ENCODE results near the gene CYB5RL. TPM values are rescaled to one million over a fixed set of nuclear protein-coding genes. Genes with fewer than 3 reads are reported as not detected.
"Not testable (repeated sequence)": the region's sequence is repeated elsewhere in the genome, so short reads cannot be mapped to it uniquely, and the experiment has no call there.

Gene CYB5RL
- total and polyA plus RNA-seq, 4 donors = 3.1 to 7.9 (median 3.7) TPM

DNA sequence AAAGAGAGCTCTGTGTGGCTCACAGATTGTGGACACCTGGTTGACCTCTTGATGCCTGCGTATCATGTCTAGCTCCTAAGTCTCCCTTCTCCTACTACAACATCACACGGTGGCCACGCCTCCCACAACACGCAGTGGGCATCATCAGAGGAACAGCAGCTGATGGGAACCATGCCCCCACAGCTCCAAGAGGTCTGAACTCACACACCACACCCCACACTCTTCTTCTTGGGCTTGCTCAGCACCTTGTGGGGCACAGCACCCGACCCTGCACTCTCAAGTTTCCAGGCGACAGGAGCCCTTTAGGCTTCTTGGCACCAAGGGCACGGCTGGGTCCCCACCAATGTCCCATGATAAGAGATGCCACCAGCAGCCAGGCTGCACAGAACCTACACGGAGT, 28.2 kb downstream of the CYB5RL start:
- intact Hi-C loops (cut with DNase I) = no loop called here
- Histone ChIP-seq H3K4me3 (ENCODE audit: low read length in 2 of 2) (no peak overlapping the region), H3K36me3 (ENCODE audit: control insufficient read depth in 1 of 2, insufficient read depth in 2 of 2, low read length in 1 of 2) (peaks cover 0 to 5% of the 10 kb centered on the region in 2 donors), H3K27me3 (ENCODE audit: control insufficient read depth in 1 of 2, insufficient read depth in 2 of 2, low read length in 1 of 2) (no peaks in the 10 kb centered on the region), H3K4me1 (ENCODE audit: control insufficient read depth in 1 of 2, insufficient read depth in 2 of 2, low read length in 2 of 2) (no peaks in the 10 kb centered on the region), H3K27ac (ENCODE audit: low read depth in 1 of 2, low read length in 2 of 2) (no peak overlapping the region), H3K9me3 (ENCODE audit: control insufficient read depth, low read length) (no peaks in the 10 kb centered on the region)
- 88 to 89% methylated on average over 8 of the region's 8 CpGs for WGBS, 2 donors
- no peak for DNase-seq
- no peak for ATAC-seq (ENCODE audit: low FRiP score)

DNA sequence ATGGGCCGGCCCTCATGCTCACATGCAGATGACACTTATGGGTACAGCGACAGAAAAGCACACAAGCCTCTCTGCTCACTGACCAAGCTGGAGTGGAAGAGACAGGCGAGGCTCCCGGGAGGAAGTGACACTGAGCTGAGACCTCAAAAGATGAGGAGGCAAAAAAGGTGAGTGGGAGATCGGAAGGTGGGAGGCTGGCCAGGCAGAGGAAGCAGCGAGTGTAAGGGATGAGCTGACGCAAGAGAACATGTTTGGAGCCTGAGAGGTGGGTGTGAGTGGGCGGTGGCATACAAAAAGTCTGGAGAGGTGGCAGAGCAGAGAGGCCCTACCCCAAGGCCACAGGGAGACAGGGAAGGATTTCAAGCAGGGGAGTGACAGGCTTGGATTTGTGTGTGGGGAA, 28.8 kb downstream of the CYB5RL start:
- Histone ChIP-seq H3K9me3 (ENCODE audit: control insufficient read depth, low read length) (no peaks in the 10 kb centered on the region), H3K27me3 (ENCODE audit: control insufficient read depth in 1 of 2, insufficient read depth in 2 of 2, low read length in 1 of 2) (no peaks in the 10 kb centered on the region), H3K36me3 (ENCODE audit: control insufficient read depth in 1 of 2, insufficient read depth in 2 of 2, low read length in 1 of 2) (peaks cover 0 to 5% of the 10 kb centered on the region in 2 donors), H3K4me1 (ENCODE audit: control insufficient read depth in 1 of 2, insufficient read depth in 2 of 2, low read length in 2 of 2) (no peaks in the 10 kb centered on the region), H3K4me3 (ENCODE audit: low read length in 2 of 2) (no peak overlapping the region), H3K27ac (ENCODE audit: low read depth in 1 of 2, low read length in 2 of 2) (no peak overlapping the region)
- intact Hi-C loops (cut with DNase I) = no loop called here
- DNase-seq (no peak), ATAC-seq (ENCODE audit: low FRiP score) (no peak)
- WGBS, 2 donors = 85 to 87% methylated on average over 8 of the region's 8 CpGs

DNA sequence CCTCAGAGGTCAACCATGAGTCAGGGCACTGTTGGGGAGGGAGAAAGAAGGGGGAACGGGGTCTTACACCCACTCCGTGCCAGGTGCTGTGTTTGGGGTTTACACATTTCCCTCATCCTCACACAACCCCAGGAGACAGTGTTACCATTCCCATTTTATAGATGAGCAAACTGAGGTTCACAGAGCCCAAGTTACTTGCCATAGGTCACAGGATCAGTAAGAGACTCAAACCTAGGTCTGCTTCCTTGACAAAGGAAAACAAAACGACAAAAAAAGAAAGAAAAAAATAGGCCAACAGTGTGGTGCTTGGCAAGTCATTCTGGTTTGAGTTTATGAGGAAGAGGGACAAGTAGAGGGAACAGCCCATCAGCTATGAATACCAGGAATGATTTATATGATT, 30.8 kb downstream of the CYB5RL start:
- no peak for DNase-seq
- Histone ChIP-seq H3K27ac (ENCODE audit: low read depth in 1 of 2, low read length in 2 of 2) (no peak overlapping the region), H3K27me3 (ENCODE audit: control insufficient read depth in 1 of 2, insufficient read depth in 2 of 2, low read length in 1 of 2) (no peaks in the 10 kb centered on the region), H3K4me1 (ENCODE audit: control insufficient read depth in 1 of 2, insufficient read depth in 2 of 2, low read length in 2 of 2) (no peaks in the 10 kb centered on the region), H3K9me3 (ENCODE audit: control insufficient read depth, low read length) (no peaks in the 10 kb centered on the region), H3K4me3 (ENCODE audit: low read length in 2 of 2) (no peak overlapping the region), H3K36me3 (ENCODE audit: control insufficient read depth in 1 of 2, insufficient read depth in 2 of 2, low read length in 1 of 2) (peaks cover 0 to 1% of the 10 kb centered on the region in 2 donors)
- intact Hi-C loops (cut with DNase I) = no loop called here
- ATAC-seq (ENCODE audit: low FRiP score) = no peak
- 64 to 65% methylated on average over 3 of the region's 3 CpGs for WGBS, 2 donors

DNA sequence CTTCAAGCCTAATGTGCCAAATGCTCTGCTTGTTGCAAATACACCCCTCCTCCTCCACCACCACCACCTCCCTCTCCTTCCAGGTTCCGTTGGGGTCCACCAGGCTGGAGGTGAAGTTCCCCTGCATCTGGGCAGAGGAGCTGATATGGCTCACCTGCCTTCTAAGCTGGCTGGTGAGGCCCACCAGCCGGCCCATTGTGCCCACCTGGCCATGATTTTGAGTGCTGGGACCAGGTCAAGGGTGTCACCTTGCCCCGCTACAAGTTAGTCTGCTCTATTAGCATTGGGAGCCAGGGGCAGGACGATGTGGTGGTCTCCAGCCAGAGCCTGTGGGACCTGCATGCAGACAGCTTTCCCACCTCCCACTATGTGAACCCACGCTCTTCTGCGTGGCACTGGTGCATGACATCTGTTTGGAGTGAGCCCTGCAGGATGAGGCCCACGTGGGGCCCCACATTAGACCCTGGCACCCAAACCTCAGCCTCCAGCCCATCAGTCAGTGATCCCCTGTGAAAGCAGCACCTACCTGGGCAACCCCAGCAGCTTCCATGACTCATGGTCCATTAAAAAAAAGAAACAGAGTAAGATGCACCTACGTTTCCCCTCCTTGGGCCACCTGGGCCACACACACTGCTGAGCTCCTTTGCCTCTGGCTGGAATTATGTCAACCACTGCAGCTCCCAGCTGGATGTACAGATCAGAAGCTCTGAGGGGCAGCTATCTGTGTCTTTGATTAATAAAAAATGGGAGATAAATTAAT, 31.4 kb downstream of the CYB5RL start:
- H3K36me3 ChIP-seq (ENCODE audit: control insufficient read depth in 1 of 2, insufficient read depth in 2 of 2, low read length in 1 of 2) = no peaks in the 10 kb centered on the region
- ATAC-seq (ENCODE audit: low FRiP score) (no peak), DNase-seq (no peak)
- no peaks in the 10 kb centered on the region for H3K9me3 ChIP-seq (ENCODE audit: control insufficient read depth, low read length)
- H3K27ac ChIP-seq (ENCODE audit: low read depth in 1 of 2, low read length in 2 of 2) = no peak overlapping the region
- intact Hi-C loops (cut with DNase I) = no loop called here
- 79 to 90% methylated on average over 7 to 8 of the region's 8 CpGs for WGBS, 2 donors
- H3K4me3 ChIP-seq (ENCODE audit: low read length in 2 of 2) = no peak overlapping the region
- H3K4me1 ChIP-seq (ENCODE audit: control insufficient read depth in 1 of 2, insufficient read depth in 2 of 2, low read length in 2 of 2) = no peaks in the 10 kb centered on the region
- H3K27me3 ChIP-seq (ENCODE audit: control insufficient read depth in 1 of 2, insufficient read depth in 2 of 2, low read length in 1 of 2) = no peaks in the 10 kb centered on the region

DNA sequence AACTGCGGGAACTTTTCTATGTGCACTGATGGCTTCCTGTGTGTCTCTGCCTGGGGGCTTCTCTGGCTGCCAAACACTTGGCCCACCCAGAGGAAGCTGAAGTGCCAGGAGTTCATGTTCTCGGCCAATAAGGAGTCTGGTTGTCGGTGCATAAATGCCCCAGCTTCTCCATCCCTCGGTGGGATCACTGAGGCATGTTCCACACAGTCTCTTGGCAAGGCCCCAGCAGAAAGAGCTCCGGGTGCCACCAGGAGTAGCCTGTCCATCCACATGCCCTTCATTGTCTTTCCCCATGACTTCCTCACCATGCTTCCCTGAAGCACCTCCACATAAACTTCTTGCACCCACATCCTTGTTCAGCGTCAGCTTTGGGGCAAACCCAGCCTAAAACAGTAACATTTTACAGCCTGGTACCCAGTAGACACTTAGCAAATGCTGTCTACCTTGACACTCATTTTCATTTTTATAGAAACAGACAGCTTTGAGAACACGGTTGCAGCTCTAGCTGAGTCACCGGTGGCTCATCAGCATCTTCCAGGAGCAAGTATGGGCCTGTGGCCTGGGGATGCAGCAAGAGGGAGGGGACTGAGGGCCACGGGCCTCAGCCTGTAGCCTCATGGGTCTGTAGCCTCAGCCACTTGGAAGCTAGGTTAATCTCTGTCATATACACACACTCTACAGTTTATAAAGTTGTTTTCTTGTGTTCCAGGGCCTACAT, 32.2 kb downstream of the CYB5RL start:
- 85 to 90% methylated on average over 9 of the region's 9 CpGs for WGBS, 2 donors
- Histone ChIP-seq H3K36me3 (ENCODE audit: control insufficient read depth in 1 of 2, insufficient read depth in 2 of 2, low read length in 1 of 2) (no peaks in the 10 kb centered on the region), H3K4me3 (ENCODE audit: low read length in 2 of 2) (no peak overlapping the region), H3K4me1 (ENCODE audit: control insufficient read depth in 1 of 2, insufficient read depth in 2 of 2, low read length in 2 of 2) (no peaks in the 10 kb centered on the region), H3K9me3 (ENCODE audit: control insufficient read depth, low read length) (no peaks in the 10 kb centered on the region), H3K27ac (ENCODE audit: low read depth in 1 of 2, low read length in 2 of 2) (no peak overlapping the region), H3K27me3 (ENCODE audit: control insufficient read depth in 1 of 2, insufficient read depth in 2 of 2, low read length in 1 of 2) (no peaks in the 10 kb centered on the region)
- ATAC-seq (ENCODE audit: low FRiP score) = no peak
- intact Hi-C loops (cut with DNase I) = no loop called here
- DNase-seq = no peak

DNA sequence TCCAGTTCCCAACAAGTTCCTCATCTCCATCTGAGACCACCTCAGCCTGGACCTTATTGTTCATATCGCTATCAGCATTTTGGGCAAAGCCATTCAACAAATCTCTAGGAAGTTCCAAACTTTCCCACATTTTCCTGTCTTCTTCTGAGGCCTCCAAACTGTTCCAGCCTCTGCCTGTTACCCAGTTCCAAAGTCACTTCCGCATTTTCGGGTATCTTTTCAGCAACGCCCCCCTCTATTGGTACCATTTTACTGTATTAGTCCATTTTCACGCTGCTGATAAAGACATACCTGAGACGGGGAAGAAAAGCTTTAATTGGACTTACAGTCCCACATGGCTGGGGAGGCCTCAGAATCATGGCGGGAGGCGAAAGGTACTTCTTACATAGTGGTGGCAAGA, 33.5 kb downstream of the CYB5RL start:
- WGBS, 2 donors = 94 to 96% methylated on average over 8 of the region's 8 CpGs
- H3K9me3 ChIP-seq (ENCODE audit: control insufficient read depth, low read length); H3K27ac ChIP-seq (ENCODE audit: low read depth in 1 of 2, low read length in 2 of 2); H3K36me3 ChIP-seq (ENCODE audit: control insufficient read depth in 1 of 2, insufficient read depth in 2 of 2, low read length in 1 of 2); H3K27me3 ChIP-seq (ENCODE audit: control insufficient read depth in 1 of 2, insufficient read depth in 2 of 2, low read length in 1 of 2); DNase-seq; H3K4me3 ChIP-seq (ENCODE audit: low read length in 2 of 2); H3K4me1 ChIP-seq (ENCODE audit: control insufficient read depth in 1 of 2, insufficient read depth in 2 of 2, low read length in 2 of 2); intact Hi-C loops (cut with DNase I); ATAC-seq (ENCODE audit: low FRiP score): not testable (repeated sequence)

DNA sequence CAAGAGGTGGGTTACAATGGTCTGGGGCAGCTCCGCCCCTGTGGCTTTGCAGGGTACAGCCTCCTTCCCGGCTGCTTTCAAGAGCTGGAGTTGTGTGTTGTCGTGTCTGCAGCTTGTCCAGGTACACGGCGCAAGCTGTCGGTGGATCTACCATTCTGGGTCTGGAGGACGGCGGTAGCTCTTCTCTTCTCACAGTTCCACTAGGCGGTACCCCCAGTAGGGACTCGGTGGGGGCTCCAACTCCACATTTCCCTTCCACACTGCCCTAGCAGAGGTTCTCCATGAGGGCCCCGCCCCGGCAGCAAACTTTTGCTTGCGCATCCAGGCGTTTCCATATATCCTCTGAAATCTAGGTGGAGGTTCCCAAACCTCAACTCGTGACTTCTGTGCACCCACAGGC, 34.7 kb downstream of the CYB5RL start:
- Histone ChIP-seq H3K4me3 (ENCODE audit: low read length in 2 of 2) (no peak overlapping the region), H3K27me3 (ENCODE audit: control insufficient read depth in 1 of 2, insufficient read depth in 2 of 2, low read length in 1 of 2) (no peaks in the 10 kb centered on the region), H3K4me1 (ENCODE audit: control insufficient read depth in 1 of 2, insufficient read depth in 2 of 2, low read length in 2 of 2) (no peaks in the 10 kb centered on the region), H3K27ac (ENCODE audit: low read depth in 1 of 2, low read length in 2 of 2) (no peak overlapping the region), H3K36me3 (ENCODE audit: control insufficient read depth in 1 of 2, insufficient read depth in 2 of 2, low read length in 1 of 2) (no peaks in the 10 kb centered on the region), H3K9me3 (ENCODE audit: control insufficient read depth, low read length) (no peaks in the 10 kb centered on the region)
- intact Hi-C loops (cut with DNase I) = no loop called here
- DNase-seq = no peak
- ATAC-seq (ENCODE audit: low FRiP score) = no peak
- WGBS, 2 donors = 92 to 93% methylated on average over 15 of the region's 15 CpGs

DNA sequence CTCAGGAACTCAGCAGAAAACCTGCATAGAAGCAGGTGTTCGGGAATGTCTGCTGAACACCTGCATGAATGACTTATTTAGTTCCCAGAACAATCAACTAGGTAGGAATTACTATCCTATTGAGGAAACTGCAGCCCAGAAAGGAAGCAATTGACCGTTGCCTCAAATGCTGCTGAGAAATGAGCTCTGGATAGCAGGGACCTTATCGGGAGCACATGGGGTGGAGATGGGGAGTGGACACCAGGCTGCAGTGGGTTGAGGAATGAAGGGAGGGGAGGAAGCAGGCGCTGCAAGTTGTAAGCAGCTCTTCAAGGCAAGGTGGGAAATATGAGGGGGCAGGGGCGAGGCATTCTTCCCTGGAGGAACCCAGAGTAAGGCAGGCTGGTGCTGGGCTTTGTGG, 36.3 kb downstream of the CYB5RL start:
- 82 to 87% methylated on average over 5 of the region's 5 CpGs for WGBS, 2 donors
- no peak overlapping the region for H3K4me3 ChIP-seq (ENCODE audit: low read length in 2 of 2)

DNA sequence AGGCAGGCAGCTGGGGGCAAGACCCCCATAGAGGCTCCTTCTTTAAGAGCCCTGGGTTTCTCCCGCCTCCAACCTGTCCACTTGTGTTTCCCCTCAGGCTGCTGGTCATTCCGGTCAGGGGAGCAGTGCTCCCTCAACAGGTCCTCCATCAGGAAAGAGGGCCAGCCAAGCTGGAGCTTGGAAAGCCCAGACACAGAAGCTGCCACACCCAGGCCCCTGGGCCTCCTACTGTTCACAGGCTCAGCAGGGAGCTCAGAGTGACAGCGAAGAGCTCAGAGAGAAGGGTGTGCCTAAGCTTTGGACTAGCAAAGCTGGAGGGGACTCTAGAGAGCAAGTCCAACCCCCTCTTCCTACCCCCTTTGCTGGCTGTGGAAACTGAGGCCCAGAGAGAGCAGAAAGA, 36.8 kb downstream of the CYB5RL start:
- no peak overlapping the region for H3K4me3 ChIP-seq (ENCODE audit: low read length in 2 of 2)
- 95 to 96% methylated on average over 3 of the region's 3 CpGs for WGBS, 2 donors
- no peaks in the 10 kb centered on the region for H3K4me1 ChIP-seq (ENCODE audit: control insufficient read depth in 1 of 2, insufficient read depth in 2 of 2, low read length in 2 of 2)
- intact Hi-C loops (cut with DNase I) = no loop called here
- H3K36me3 ChIP-seq (ENCODE audit: control insufficient read depth in 1 of 2, insufficient read depth in 2 of 2, low read length in 1 of 2) = no peaks in the 10 kb centered on the region
- H3K27ac ChIP-seq (ENCODE audit: low read depth in 1 of 2, low read length in 2 of 2) = no peak overlapping the region
- no peaks in the 10 kb centered on the region for H3K27me3 ChIP-seq (ENCODE audit: control insufficient read depth in 1 of 2, insufficient read depth in 2 of 2, low read length in 1 of 2)
- ATAC-seq (ENCODE audit: low FRiP score) = no peak
- no peaks in the 10 kb centered on the region for H3K9me3 ChIP-seq (ENCODE audit: control insufficient read depth, low read length)
- DNase-seq = no peak

More for the DNA sequence above, 36.3 kb downstream of the CYB5RL start:
- Histone ChIP-seq H3K27ac (ENCODE audit: low read depth in 1 of 2, low read length in 2 of 2) (no peak overlapping the region), H3K27me3 (ENCODE audit: control insufficient read depth in 1 of 2, insufficient read depth in 2 of 2, low read length in 1 of 2) (no peaks in the 10 kb centered on the region), H3K36me3 (ENCODE audit: control insufficient read depth in 1 of 2, insufficient read depth in 2 of 2, low read length in 1 of 2) (no peaks in the 10 kb centered on the region), H3K9me3 (ENCODE audit: control insufficient read depth, low read length) (no peaks in the 10 kb centered on the region), H3K4me1 (ENCODE audit: control insufficient read depth in 1 of 2, insufficient read depth in 2 of 2, low read length in 2 of 2) (no peaks in the 10 kb centered on the region)
- DNase-seq = no peak
- intact Hi-C loops (cut with DNase I) = no loop called here
- ATAC-seq (ENCODE audit: low FRiP score) = no peak

All from aorta (tissue), 5 donors.